Measurements from ENCODE around the gene MACC1. TPM values are rescaled to one million over a fixed set of nuclear protein-coding genes. Genes with fewer than 3 reads are reported as not detected.

Gene MACC1
- total RNA-seq, 1 donor from 2014 or later, result 6.9 TPM

GRCh38 chr7:20107582-20107981 is 109.6 kb downstream of the MACC1 start:
- Histone ChIP-seq H3K9me3 (no peaks in the 10 kb centered on the region), H3K27me3 (no peaks in the 10 kb centered on the region), H3K36me3 (no peaks in the 10 kb centered on the region), H3K4me1 (no peaks in the 10 kb centered on the region), H3K27ac (no peak overlapping the region), H3K4me3 (no peak overlapping the region)
- TF ChIP-seq POLR2A (IDR thresholded peaks at IDR 0.05) (no peak), CTCF (IDR thresholded peaks at IDR 0.05) (no peak), POLR2AphosphoS5 (IDR thresholded peaks at IDR 0.05; ENCODE audit: insufficient read depth in 1 of 2, low read depth in 1 of 2) (no peak)
- intact Hi-C loops (cut with DNase I), result no loop called here
- no peak for DNase-seq (ENCODE audit: extremely low spot score in 2 of 2)

DNA sequence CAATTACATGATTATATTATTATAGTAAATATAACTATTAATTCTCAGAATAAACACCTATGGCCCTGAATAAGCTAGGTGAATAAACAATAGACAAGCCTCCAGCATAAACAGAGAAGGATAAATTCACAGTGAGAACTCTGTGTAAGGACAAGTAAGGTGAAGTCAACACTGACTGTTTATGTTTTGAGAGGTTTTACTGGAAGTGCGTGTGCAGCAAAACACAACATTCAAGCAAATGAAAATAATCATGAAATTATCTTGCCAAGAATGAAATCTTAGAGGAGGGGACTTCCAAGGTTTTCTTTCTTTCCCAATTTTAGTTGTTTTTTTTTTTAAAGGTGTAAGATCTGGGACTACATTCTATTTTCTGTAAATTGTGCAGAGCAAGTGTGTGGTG is 112.5 kb downstream of the MACC1 start:
- no peak for DNase-seq (ENCODE audit: extremely low spot score in 2 of 2)
- TF ChIP-seq POLR2AphosphoS5 (IDR thresholded peaks at IDR 0.05; ENCODE audit: insufficient read depth in 1 of 2, low read depth in 1 of 2) (no peak), CTCF (IDR thresholded peaks at IDR 0.05) (no peak), POLR2A (IDR thresholded peaks at IDR 0.05) (no peak)
- intact Hi-C loops (cut with DNase I), result no loop called here
- H3K4me3 ChIP-seq, result no peak overlapping the region
- H3K4me1 ChIP-seq, result no peaks in the 10 kb centered on the region
- no peaks in the 10 kb centered on the region for H3K36me3 ChIP-seq
- no peaks in the 10 kb centered on the region for H3K27me3 ChIP-seq
- no peak overlapping the region for H3K27ac ChIP-seq
- no peaks in the 10 kb centered on the region for H3K9me3 ChIP-seq

GRCh38 chr7:20102982-20103381 is 114.2 kb downstream of the MACC1 start:
- no peaks in the 10 kb centered on the region for H3K4me1 ChIP-seq
- intact Hi-C loops (cut with DNase I), result no loop called here
- no peak overlapping the region for H3K4me3 ChIP-seq
- H3K9me3 ChIP-seq, result no peaks in the 10 kb centered on the region
- no peak for DNase-seq (ENCODE audit: extremely low spot score in 2 of 2)
- TF ChIP-seq POLR2AphosphoS5 (IDR thresholded peaks at IDR 0.05; ENCODE audit: insufficient read depth in 1 of 2, low read depth in 1 of 2) (no peak), POLR2A (IDR thresholded peaks at IDR 0.05) (no peak), CTCF (IDR thresholded peaks at IDR 0.05) (no peak)
- no peaks in the 10 kb centered on the region for H3K36me3 ChIP-seq
- H3K27me3 ChIP-seq, result no peaks in the 10 kb centered on the region
- no peak overlapping the region for H3K27ac ChIP-seq

DNA sequence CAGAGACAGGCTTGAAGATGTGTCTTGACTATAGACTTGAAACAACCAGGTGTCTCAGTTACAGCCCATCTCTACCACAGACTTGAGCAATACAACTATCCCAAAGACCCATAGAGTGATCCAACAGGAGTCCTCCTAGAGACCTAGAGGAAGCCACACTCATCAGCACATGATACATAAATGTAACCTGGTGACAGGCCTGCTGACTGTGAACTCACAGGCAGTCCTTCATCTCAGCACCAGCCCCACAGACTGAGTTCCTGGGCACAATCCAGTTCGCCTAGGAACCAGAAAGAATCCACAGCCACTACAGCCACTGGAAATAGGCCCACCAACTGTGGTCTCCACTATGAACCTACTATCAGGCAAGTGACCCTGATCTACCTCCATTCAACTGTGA is 121.3 kb downstream of the MACC1 start:
- Histone ChIP-seq H3K9me3 (no peaks in the 10 kb centered on the region), H3K4me1 (no peaks in the 10 kb centered on the region), H3K27ac (no peak overlapping the region), H3K27me3 (no peaks in the 10 kb centered on the region), H3K36me3 (no peaks in the 10 kb centered on the region), H3K4me3 (no peak overlapping the region)
- intact Hi-C loops (cut with DNase I), result no loop called here
- no peak for DNase-seq (ENCODE audit: extremely low spot score in 2 of 2)
- TF ChIP-seq POLR2AphosphoS5 (IDR thresholded peaks at IDR 0.05; ENCODE audit: insufficient read depth in 1 of 2, low read depth in 1 of 2), result no peak
- no peak for TF ChIP-seq CTCF (IDR thresholded peaks at IDR 0.05)
- no peak for TF ChIP-seq POLR2A (IDR thresholded peaks at IDR 0.05)

DNA sequence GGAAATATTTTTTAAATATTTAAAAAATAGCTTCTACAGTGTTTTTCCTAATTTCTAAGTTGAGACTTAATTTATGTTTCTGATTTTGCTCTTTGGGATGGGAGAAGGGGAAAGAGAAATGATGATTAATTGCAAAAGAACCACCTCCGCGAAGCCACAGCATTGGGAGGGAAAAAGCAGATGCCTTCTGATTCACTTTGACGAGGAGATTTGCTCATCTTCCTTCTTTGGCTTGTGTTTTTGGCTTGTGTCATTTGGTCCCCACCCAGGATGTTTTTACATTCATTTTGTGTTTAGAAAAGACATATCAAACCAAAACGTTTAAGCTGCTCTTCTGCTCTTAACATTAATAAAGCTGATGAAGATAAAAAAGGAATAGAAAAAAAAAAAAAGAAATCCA is 121.7 kb downstream of the MACC1 start:
- Histone ChIP-seq H3K27me3 (no peaks in the 10 kb centered on the region), H3K27ac (no peak overlapping the region), H3K4me1 (no peaks in the 10 kb centered on the region), H3K36me3 (no peaks in the 10 kb centered on the region), H3K4me3 (no peak overlapping the region), H3K9me3 (no peaks in the 10 kb centered on the region)
- TF ChIP-seq POLR2AphosphoS5 (IDR thresholded peaks at IDR 0.05; ENCODE audit: insufficient read depth in 1 of 2, low read depth in 1 of 2), result no peak
- no peak for TF ChIP-seq POLR2A (IDR thresholded peaks at IDR 0.05)
- no peak for TF ChIP-seq CTCF (IDR thresholded peaks at IDR 0.05)
- intact Hi-C loops (cut with DNase I), result no loop called here
- no peak for DNase-seq (ENCODE audit: extremely low spot score in 2 of 2)

Measured in vagina (tissue), 2 donors.